Measurements from ENCODE around the gene MEOX1. TPM values are rescaled to one million over a fixed set of nuclear protein-coding genes. Genes with fewer than 3 reads are reported as not detected.

The MEOX1 gene
- total RNA-seq, result 10.7 and 23.4 TPM in 2 replicates

DNA sequence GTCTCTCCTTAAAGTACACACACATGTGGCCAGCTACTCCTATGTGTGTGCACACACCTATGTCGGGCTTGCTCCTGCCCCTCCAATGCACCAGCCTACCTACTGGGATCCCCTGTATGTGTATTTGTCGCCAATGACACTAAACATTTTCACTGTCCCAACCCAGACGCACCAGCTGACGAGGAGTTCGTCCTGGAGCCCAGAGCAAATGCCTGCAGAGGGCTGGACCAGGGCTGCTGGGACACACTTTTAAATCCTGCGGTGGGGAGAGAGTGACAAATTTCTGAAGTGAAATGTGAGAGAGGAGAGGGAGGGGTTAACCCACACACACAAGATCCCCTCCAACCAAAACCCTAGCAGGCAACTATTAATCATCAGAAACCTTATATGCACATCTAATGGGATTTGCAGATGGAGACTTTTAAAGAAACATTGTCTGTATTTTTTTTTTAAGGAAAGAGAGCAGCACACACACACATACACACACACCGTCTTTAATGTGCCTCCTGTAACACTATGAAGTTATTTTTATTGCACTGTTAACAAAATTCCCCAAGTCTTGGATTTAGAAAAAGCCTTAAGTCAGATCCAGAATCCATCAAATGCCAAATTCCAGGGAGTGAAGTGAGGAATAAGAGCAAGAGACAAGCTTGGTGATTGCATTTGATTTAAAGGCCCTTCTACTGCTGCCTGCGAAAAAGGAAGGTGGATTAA lies at the start of gene MEOX1:
Gene MEOX1, minus strand, starts transcription at position 224 of the 714 bp plus-strand sequence. CDS start 388 bp downstream, outside the sequence.

Other genes starting within 250 kb of the MEOX1 start
- gene DHX8, start 177.9 kb downstream of the MEOX1 start, total RNA-seq, result 39.2 and 53.7 TPM in 2 replicates
- gene ETV4, start 115.6 kb downstream of the MEOX1 start, total RNA-seq, result 1.8 and 2.1 TPM in 2 replicates
- not detected in 2 replicates for gene SOST, start 96.9 kb upstream of the MEOX1 start, total RNA-seq
- 35.8 and 90.5 TPM in 2 replicates for gene DUSP3, start 117.1 kb upstream of the MEOX1 start, total RNA-seq
- gene CFAP97D1, start 118.5 kb upstream of the MEOX1 start, total RNA-seq, result under 0.01 TPM in 1 of 2 replicates, not detected in the other
- 3.4 and 6.3 TPM in 2 replicates for gene MPP3, start 171.2 kb upstream of the MEOX1 start, total RNA-seq
- under 0.01 TPM in 2 replicates for gene CD300LG, start 185.3 kb upstream of the MEOX1 start, total RNA-seq
- gene MPP2, start 245.6 kb upstream of the MEOX1 start, total RNA-seq, result 0.16 and 1.1 TPM in 2 replicates